ENCODE measurements around the gene C16orf54. TPM values are rescaled to one million over a fixed set of nuclear protein-coding genes. Genes with fewer than 3 reads are reported as not detected.

The C16orf54 gene
- total RNA-seq (ENCODE audit: low replicate concordance): not detected in 2 replicates

GRCh38 chr16:29745853-29746345 lies at the start of gene C16orf54:
TSS of gene C16orf54 (minus strand) at chr16:29745990. CDS start at chr16:29744951, 1,039 bp downstream.

GRCh38 chr16:29790183-29790948 lies 44.6 kb upstream of the C16orf54 start, which contains the start of gene KIF22:
TSS of gene KIF22 (plus strand) at chr16:29790751. CDS start at chr16:29790760, 9 bp downstream.

GRCh38 chr16:29777576-29778350 lies 32.0 kb upstream of the C16orf54 start, which contains the start of gene ZG16:
TSS of gene ZG16 (plus strand) at chr16:29778256. CDS start at chr16:29779267, 1,011 bp downstream.

Other genes starting within 250 kb of the C16orf54 start
- gene NPIPB12, start 239.6 kb downstream of the C16orf54 start, total RNA-seq (ENCODE audit: low replicate concordance): 4.9 and 12.2 TPM in 2 replicates
- under 0.01 TPM in 1 of 2 replicates, not detected in the other for gene SPN, start 82.7 kb downstream of the C16orf54 start, total RNA-seq (ENCODE audit: low replicate concordance)
- 5.3 and 14.7 TPM in 2 replicates for gene QPRT, start 66.8 kb downstream of the C16orf54 start, total RNA-seq (ENCODE audit: low replicate concordance)
- gene ZG16, start 32.3 kb upstream of the C16orf54 start, total RNA-seq (ENCODE audit: low replicate concordance): not detected in 2 replicates
- 8.4 and 20.4 TPM in 2 replicates for gene KIF22, start 44.8 kb upstream of the C16orf54 start, total RNA-seq (ENCODE audit: low replicate concordance)
- 166 and 189 TPM in 2 replicates for gene MAZ, start 60.5 kb upstream of the C16orf54 start, total RNA-seq (ENCODE audit: low replicate concordance)
- 0.38 and 1.6 TPM in 2 replicates for gene PRRT2, start 66.2 kb upstream of the C16orf54 start, total RNA-seq (ENCODE audit: low replicate concordance)
- gene PAGR1, start 70.2 kb upstream of the C16orf54 start, total RNA-seq (ENCODE audit: low replicate concordance): 4.4 and 16.9 TPM in 2 replicates
- 281 and 542 TPM in 2 replicates for gene MVP, start 74.5 kb upstream of the C16orf54 start, total RNA-seq (ENCODE audit: low replicate concordance)
- gene CDIPT, start 117.2 kb upstream of the C16orf54 start, total RNA-seq (ENCODE audit: low replicate concordance): 65.0 and 80.7 TPM in 2 replicates
- 2.3 and 6.6 TPM in 2 replicates for gene SEZ6L2, start 153.6 kb upstream of the C16orf54 start, total RNA-seq (ENCODE audit: low replicate concordance)
- 3.4 and 13.5 TPM in 2 replicates for gene ASPHD1, start 154.5 kb upstream of the C16orf54 start, total RNA-seq (ENCODE audit: low replicate concordance)
- 4.9 and 5.7 TPM in 2 replicates for gene KCTD13, start 180.2 kb upstream of the C16orf54 start, total RNA-seq (ENCODE audit: low replicate concordance)
- 47.5 and 77.3 TPM in 2 replicates for gene TMEM219, start 216.1 kb upstream of the C16orf54 start, total RNA-seq (ENCODE audit: low replicate concordance)
- gene TAOK2, start 227.9 kb upstream of the C16orf54 start, total RNA-seq (ENCODE audit: low replicate concordance): 36.0 and 45.1 TPM in 2 replicates
- 5.9 and 6.8 TPM in 2 replicates for gene HIRIP3, start 249.6 kb upstream of the C16orf54 start, total RNA-seq (ENCODE audit: low replicate concordance)